ENCODE data around the gene CEP85L. TPM values are rescaled to one million over a fixed set of nuclear protein-coding genes. Genes with fewer than 3 reads are reported as not detected.

Gene CEP85L
- polyA plus RNA-seq, 1 of the 3 experiments (the other 2 are of a cell fraction), result 1.1 TPM

DNA sequence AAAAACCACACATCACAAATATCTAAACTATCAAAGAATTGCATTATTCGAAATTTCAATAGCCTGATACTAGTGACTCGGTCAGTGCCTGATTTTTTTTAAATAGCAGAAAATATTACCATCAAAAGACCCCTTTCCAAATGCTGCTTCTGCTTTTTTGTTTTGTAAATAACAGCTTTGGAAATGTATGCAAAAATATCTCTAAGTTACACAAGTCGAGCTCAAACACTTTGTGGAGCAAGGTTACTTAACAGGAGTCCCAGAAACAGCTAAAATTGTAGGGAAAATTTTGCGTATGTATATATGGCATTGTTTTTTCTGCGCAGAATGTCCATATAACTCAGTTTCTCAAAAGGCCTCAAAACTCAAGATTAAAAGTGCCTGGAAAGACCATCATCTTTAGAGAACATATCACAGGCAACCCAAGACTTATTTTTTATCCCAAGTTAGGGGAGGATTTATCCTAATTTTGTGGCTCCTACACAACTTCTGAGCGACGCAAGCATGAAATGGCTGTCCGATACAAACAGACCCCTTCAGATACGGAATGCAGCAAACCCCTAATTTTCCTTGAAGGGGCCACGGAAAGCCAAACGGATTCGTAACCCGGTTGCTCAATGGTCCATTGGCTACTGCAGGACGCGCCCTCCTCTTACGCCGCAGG is 1.3 kb downstream of the CEP85L start:
- H3K36me3 ChIP-seq (replicated peaks in 1 of 2; ENCODE audit: control insufficient read depth in 1 of 2, insufficient read depth in 2 of 2, low read length in 1 of 2), result no peaks in the 10 kb centered on the region
- 7% methylated on average over 16 of the region's 17 CpGs for WGBS (ENCODE audit: low lambda C conversion rate)

DNA sequence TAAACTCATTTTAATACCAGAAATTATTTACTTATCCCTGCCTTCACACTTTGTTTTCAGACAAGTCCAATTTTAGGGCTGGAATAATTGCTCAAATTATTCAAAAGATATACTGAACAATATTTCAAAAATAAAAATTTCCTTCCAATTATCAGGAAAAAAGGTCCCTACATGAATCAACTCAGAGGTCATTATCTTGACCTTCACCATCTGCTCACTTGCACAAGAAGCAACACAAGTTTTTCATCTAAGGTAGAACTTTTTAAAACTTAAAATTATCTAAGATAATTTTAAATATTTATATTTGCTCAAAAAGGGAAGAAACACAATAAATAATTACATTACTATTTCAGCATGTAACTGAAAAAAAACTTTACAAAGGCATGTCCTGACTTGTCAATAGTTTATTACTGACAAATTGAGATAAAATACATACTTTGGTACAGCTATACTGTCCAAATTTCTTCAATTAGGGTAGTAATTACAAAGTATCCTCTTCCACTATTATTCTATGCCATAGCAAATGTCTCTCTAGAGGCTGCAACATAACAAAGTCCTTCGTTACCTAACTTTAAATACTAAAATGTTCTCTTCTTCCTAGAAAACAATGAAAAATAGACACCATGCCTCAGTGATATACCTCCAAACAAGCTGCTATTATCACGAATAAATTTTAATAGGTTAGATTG is 2.4 kb downstream of the CEP85L start:
- no peaks in the 10 kb centered on the region for H3F3A ChIP-seq (replicated peaks; ENCODE audit: insufficient read depth)
- ChIA-PET POLR2A (no interaction called here), CTCF (no interaction called here)
- no peaks in the 10 kb centered on the region for H3K9me3 ChIP-seq
- no peaks in the 10 kb centered on the region for H3K27me3 ChIP-seq (ENCODE audit: insufficient read depth)
- H2AFZ ChIP-seq (ENCODE audit: low read depth), result no peak overlapping the region
- H3K4me1 ChIP-seq (ENCODE audit: control insufficient read depth in 1 of 2, insufficient read depth in 2 of 2, low read depth in 1 of 2, low read length in 1 of 2), result peaks cover 0 to 9% of the 10 kb centered on the region in 2 experiments; a peak in 3 of 4 replicates
- H3K4me3 ChIP-seq (ENCODE audit: low read depth in 2 of 2, low read length in 1 of 2), result peak overlapping the region; percentile 89 to 96; a peak in 3 of 4 replicates
- no peak for DNase-seq
- H3K4me2 ChIP-seq, result peak overlapping the region; percentile 77
- H3K79me2 ChIP-seq (ENCODE audit: insufficient read depth), result peaks cover 67% of the 10 kb centered on the region
- no peak for TF ChIP-seq FOXM1 (IDR thresholded peaks at IDR 0.05; ENCODE audit: low read depth)
- H3K9me2 ChIP-seq, result no peaks in the 10 kb centered on the region
- H3K9ac ChIP-seq, result peak overlapping the region; percentile 87; the same call in 1 of the 2 replicates
- H4K20me1 ChIP-seq (ENCODE audit: insufficient read depth), result 0 out of 2 replicates have a peak, but pooled peaks cover 5% of the 10 kb centered on the region
- no peaks in the 10 kb centered on the region for H3K36me3 ChIP-seq (replicated peaks in 1 of 2; ENCODE audit: control insufficient read depth in 1 of 2, insufficient read depth in 2 of 2, low read length in 1 of 2)
- 51% methylated on average over 2 of the region's 2 CpGs for WGBS (ENCODE audit: low lambda C conversion rate)
- H3K27ac ChIP-seq (ENCODE audit: low read depth in 2 of 2, low read length in 1 of 2), result peak overlapping the region; percentile 36 to 86; a peak in 2 of 4 replicates

More for the DNA sequence above, 1.3 kb downstream of the CEP85L start:
- H3K27ac ChIP-seq (ENCODE audit: low read depth in 2 of 2, low read length in 1 of 2), result peak overlapping the region; percentile 86 to 88; a peak in 3 of 4 replicates
- peak overlapping the region; percentile 87 for H3K9ac ChIP-seq
- H4K20me1 ChIP-seq (ENCODE audit: insufficient read depth), result 0 out of 2 replicates have a peak, but pooled peaks cover 4% of the 10 kb centered on the region
- H3F3A ChIP-seq (replicated peaks; ENCODE audit: insufficient read depth), result no peaks in the 10 kb centered on the region
- no peak for DNase-seq
- TF ChIP-seq, protein P1, sequence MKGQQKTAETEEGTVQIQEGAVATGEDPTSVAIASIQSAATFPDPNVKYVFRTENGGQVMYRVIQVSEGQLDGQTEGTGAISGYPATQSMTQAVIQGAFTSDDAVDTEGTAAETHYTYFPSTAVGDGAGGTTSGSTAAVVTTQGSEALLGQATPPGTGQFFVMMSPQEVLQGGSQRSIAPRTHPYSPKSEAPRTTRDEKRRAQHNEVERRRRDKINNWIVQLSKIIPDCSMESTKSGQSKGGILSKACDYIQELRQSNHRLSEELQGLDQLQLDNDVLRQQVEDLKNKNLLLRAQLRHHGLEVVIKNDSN (IDR thresholded peaks at IDR 0.05; ENCODE audit: borderline replicate concordance, low read depth), result no peak
- H3K79me2 ChIP-seq (ENCODE audit: insufficient read depth), result peaks cover 57% of the 10 kb centered on the region
- H3K4me1 ChIP-seq (ENCODE audit: control insufficient read depth in 1 of 2, insufficient read depth in 2 of 2, low read depth in 1 of 2, low read length in 1 of 2), result peaks cover 0 to 9% of the 10 kb centered on the region in 2 experiments; a peak in 2 of 4 replicates
- POLR2A ChIA-PET, result no interaction called here
- no peaks in the 10 kb centered on the region for H3K9me3 ChIP-seq
- no peaks in the 10 kb centered on the region for H3K27me3 ChIP-seq (ENCODE audit: insufficient read depth)
- no peaks in the 10 kb centered on the region for H3K9me2 ChIP-seq
- CTCF ChIA-PET, result interaction anchor here (1.0 to 1.3 kb wide), 2 partner anchors 9 to 14 kb away, joined by 4 to 5 read pairs; no protein-coding TSS in a partner anchor
- H2AFZ ChIP-seq (ENCODE audit: low read depth), result peak overlapping the region; percentile 90
- H3K4me3 ChIP-seq (ENCODE audit: low read depth in 2 of 2, low read length in 1 of 2), result peak overlapping the region; percentile 89 to 96
- H3K4me2 ChIP-seq, result peak overlapping the region; percentile 77

DNA sequence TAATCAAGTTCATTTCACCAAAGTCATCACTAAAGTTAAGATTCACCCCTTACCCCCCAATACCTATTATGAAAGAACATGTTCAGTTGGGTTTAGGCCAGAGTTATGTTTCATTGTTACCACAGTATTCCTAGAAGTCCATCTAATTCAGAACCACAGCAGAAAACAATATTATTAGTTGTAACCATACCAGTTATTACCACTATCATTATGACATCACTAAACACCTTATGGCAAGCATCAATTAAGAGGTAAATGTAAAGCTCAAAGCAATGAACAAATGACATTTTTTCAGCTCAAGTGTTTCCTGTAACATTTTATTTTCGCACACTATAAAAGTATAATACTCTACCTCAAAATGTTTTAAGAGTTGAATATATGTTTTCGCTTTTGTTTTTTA is 4.4 kb downstream of the CEP85L start:
- Histone ChIP-seq H3K4me1 (ENCODE audit: control insufficient read depth in 1 of 2, insufficient read depth in 2 of 2, low read depth in 1 of 2, low read length in 1 of 2) (peaks cover 0 to 4% of the 10 kb centered on the region in 2 experiments; a peak in 3 of 4 replicates), H3K4me3 (ENCODE audit: low read depth in 2 of 2, low read length in 1 of 2) (no peak overlapping the region), H3F3A (replicated peaks; ENCODE audit: insufficient read depth) (no peaks in the 10 kb centered on the region), H4K20me1 (ENCODE audit: insufficient read depth) (0 out of 2 replicates have a peak, but pooled peaks cover 5% of the 10 kb centered on the region), H2AFZ (ENCODE audit: low read depth) (no peak overlapping the region), H3K9ac (no peak overlapping the region), H3K27me3 (ENCODE audit: insufficient read depth) (no peaks in the 10 kb centered on the region), H3K4me2 (no peak overlapping the region), H3K9me2 (no peaks in the 10 kb centered on the region), H3K79me2 (ENCODE audit: insufficient read depth) (peaks cover 87% of the 10 kb centered on the region), H3K27ac (ENCODE audit: low read depth in 2 of 2, low read length in 1 of 2) (no peak overlapping the region), H3K36me3 (replicated peaks in 1 of 2; ENCODE audit: control insufficient read depth in 1 of 2, insufficient read depth in 2 of 2, low read length in 1 of 2) (no peaks in the 10 kb centered on the region), H3K9me3 (no peaks in the 10 kb centered on the region)
- no peak for TF ChIP-seq CHD2 (IDR thresholded peaks at IDR 0.05; ENCODE audit: low read length, partially characterized antibody)
- TF ChIP-seq, protein P2, sequence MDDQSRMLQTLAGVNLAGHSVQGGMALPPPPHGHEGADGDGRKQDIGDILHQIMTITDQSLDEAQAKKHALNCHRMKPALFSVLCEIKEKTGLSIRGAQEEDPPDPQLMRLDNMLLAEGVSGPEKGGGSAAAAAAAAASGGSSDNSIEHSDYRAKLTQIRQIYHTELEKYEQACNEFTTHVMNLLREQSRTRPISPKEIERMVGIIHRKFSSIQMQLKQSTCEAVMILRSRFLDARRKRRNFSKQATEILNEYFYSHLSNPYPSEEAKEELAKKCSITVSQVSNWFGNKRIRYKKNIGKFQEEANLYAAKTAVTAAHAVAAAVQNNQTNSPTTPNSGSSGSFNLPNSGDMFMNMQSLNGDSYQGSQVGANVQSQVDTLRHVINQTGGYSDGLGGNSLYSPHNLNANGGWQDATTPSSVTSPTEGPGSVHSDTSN (IDR thresholded peaks at IDR 0.05), result no peak
- TF ChIP-seq FOSL2 (IDR thresholded peaks at IDR 0.05; ENCODE audit: borderline replicate concordance, low read depth), result no peak
- TF ChIP-seq GABPA (IDR thresholded peaks at IDR 0.05; ENCODE audit: low read depth), result no peak
- no peak for TF ChIP-seq GATA2 (CRISPR knock-in tag; IDR thresholded peaks at IDR 0.05)
- TF ChIP-seq YY1 (IDR thresholded peaks at IDR 0.05; ENCODE audit: low read depth), result no peak
- TF ChIP-seq, protein P3, sequence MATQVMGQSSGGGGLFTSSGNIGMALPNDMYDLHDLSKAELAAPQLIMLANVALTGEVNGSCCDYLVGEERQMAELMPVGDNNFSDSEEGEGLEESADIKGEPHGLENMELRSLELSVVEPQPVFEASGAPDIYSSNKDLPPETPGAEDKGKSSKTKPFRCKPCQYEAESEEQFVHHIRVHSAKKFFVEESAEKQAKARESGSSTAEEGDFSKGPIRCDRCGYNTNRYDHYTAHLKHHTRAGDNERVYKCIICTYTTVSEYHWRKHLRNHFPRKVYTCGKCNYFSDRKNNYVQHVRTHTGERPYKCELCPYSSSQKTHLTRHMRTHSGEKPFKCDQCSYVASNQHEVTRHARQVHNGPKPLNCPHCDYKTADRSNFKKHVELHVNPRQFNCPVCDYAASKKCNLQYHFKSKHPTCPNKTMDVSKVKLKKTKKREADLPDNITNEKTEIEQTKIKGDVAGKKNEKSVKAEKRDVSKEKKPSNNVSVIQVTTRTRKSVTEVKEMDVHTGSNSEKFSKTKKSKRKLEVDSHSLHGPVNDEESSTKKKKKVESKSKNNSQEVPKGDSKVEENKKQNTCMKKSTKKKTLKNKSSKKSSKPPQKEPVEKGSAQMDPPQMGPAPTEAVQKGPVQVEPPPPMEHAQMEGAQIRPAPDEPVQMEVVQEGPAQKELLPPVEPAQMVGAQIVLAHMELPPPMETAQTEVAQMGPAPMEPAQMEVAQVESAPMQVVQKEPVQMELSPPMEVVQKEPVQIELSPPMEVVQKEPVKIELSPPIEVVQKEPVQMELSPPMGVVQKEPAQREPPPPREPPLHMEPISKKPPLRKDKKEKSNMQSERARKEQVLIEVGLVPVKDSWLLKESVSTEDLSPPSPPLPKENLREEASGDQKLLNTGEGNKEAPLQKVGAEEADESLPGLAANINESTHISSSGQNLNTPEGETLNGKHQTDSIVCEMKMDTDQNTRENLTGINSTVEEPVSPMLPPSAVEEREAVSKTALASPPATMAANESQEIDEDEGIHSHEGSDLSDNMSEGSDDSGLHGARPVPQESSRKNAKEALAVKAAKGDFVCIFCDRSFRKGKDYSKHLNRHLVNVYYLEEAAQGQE (IDR thresholded peaks at IDR 0.05; ENCODE audit: low read depth, low read length), result no peak
- POLR2A ChIA-PET, result no interaction called here
- no peak for DNase-seq
- CTCF ChIA-PET, result interaction anchor here (0.7 to 0.9 kb wide), 2 partner anchors 12 to 56 kb away, joined by 3 read pairs; no protein-coding TSS in a partner anchor
- 97% methylated on average over 2 of the region's 2 CpGs for whole genome bisulfite sequencing (ENCODE audit: low lambda C conversion rate)

Data from SK-N-SH (cell line).